Mesodermal cell (in vitro differentiated cells): ENCODE data around the gene CHP2.
"Not testable (repeated sequence)": the region's sequence is repeated elsewhere in the genome, so short reads cannot be mapped to it uniquely, and the experiment has no call there.

Experiments used
- H3K27ac ChIP-seq: 2 replicates; pipeline ENCODE4 v1.7.0; 2013; ENCODE audit warnings: mild to moderate bottlenecking, low read depth, low read length, moderate library complexity; ENCODE audit not compliant: severe bottlenecking
- H3K36me3 ChIP-seq: 2 replicates; pipeline ENCODE4 v1.7.1; 2013; ENCODE audit warnings: mild to moderate bottlenecking, low read length, moderate library complexity; ENCODE audit not compliant: control insufficient read depth, insufficient read depth
- H3K4me1 ChIP-seq: one replicate; pipeline ENCODE4 v1.7.1; 2013; ENCODE audit warnings: mild to moderate bottlenecking, low read length; ENCODE audit not compliant: insufficient read depth, control insufficient read depth, poor library complexity, severe bottlenecking
- H3K4me3 ChIP-seq: 2 replicates; pipeline ENCODE4 v1.7.0; 2013; ENCODE audit warnings: low read length, control low read depth, mild to moderate bottlenecking; ENCODE audit not compliant: insufficient read depth, poor library complexity, severe bottlenecking; ENCODE audit errors: extremely low read depth
- H3K9me3 ChIP-seq: 2 replicates; pipeline ENCODE4 v1.7.1; 2013; ENCODE audit warnings: mild to moderate bottlenecking, low read length, moderate library complexity; ENCODE audit not compliant: control insufficient read depth
- WGBS, 2 experiments: methylation state at CpG; one replicate each; pipeline ENCODE4 v1.1.5; 2013; ENCODE audit warnings: missing lambda C conversion rate in 2 of 2; ENCODE audit not compliant: insufficient coverage in 2 of 2; 5-methylcytosine and 5-hydroxymethylcytosine counted together

Gene CHP2

GRCh38 chr16:23724096-23724784, 30.6 kb upstream of the CHP2 start:
- H3K4me3 ChIP-seq: no peak overlapping the region
- WGBS, 2 experiments: 84 to 86% methylated on average over 3 to 4 of the region's 8 CpGs
- H3K9me3 ChIP-seq: no peaks in the 10 kb centered on the region
- H3K36me3 ChIP-seq: no peaks in the 10 kb centered on the region
- no peaks in the 10 kb centered on the region for H3K4me1 ChIP-seq
- H3K27ac ChIP-seq: no peak overlapping the region

GRCh38 chr16:23724785-23725131, 30.1 kb upstream of the CHP2 start:
- Histone ChIP-seq H3K4me1 (no peaks in the 10 kb centered on the region), H3K4me3 (no peak overlapping the region), H3K27ac (no peak overlapping the region), H3K9me3 (no peaks in the 10 kb centered on the region), H3K36me3 (no peaks in the 10 kb centered on the region)
- 100% methylated on average over 1 of the region's 3 CpGs; no CpG with 5 or more reads in 1 of the 2 experiments for WGBS, 2 experiments

GRCh38 chr16:23726710-23727109, 28.1 kb upstream of the CHP2 start:
- H3K36me3 ChIP-seq: no peaks in the 10 kb centered on the region
- H3K4me1 ChIP-seq: no peaks in the 10 kb centered on the region
- H3K4me3 ChIP-seq: no peak overlapping the region
- H3K27ac ChIP-seq: no peak overlapping the region
- 92 to 100% methylated on average over 1 of the region's 3 CpGs for WGBS, 2 experiments
- H3K9me3 ChIP-seq: no peaks in the 10 kb centered on the region

GRCh38 chr16:23728112-23728477, 26.7 kb upstream of the CHP2 start:
- no peak overlapping the region for H3K4me3 ChIP-seq
- WGBS, 2 experiments: 62% methylated on average over 8 of the region's 10 CpGs
- H3K36me3 ChIP-seq: no peaks in the 10 kb centered on the region
- no peaks in the 10 kb centered on the region for H3K4me1 ChIP-seq
- H3K9me3 ChIP-seq: no peaks in the 10 kb centered on the region
- no peak overlapping the region for H3K27ac ChIP-seq

GRCh38 chr16:23729503-23730424, 25.1 kb upstream of the CHP2 start:
- H3K27ac ChIP-seq: no peak overlapping the region
- H3K9me3 ChIP-seq: no peaks in the 10 kb centered on the region
- no peaks in the 10 kb centered on the region for H3K4me1 ChIP-seq
- 75 to 91% methylated on average over 5 to 11 of the region's 12 CpGs for WGBS, 2 experiments
- H3K4me3 ChIP-seq: no peak overlapping the region
- no peaks in the 10 kb centered on the region for H3K36me3 ChIP-seq

- 80 to 87% methylated on average over 11 to 15 of the region's 19 CpGs for WGBS, 2 experiments
- H3K4me1 ChIP-seq: no peaks in the 10 kb centered on the region
These were observed 20.5 kb upstream of the CHP2 start for GRCh38 chr16:23734176-23734893.

GRCh38 chr16:23737423-23738028, 17.3 kb upstream of the CHP2 start:
- WGBS, 2 experiments: no CpG with 5 or more reads among the region's 1 CpG
- not testable (repeated sequence) for H3K4me3 ChIP-seq, H3K36me3 ChIP-seq, H3K4me1 ChIP-seq, H3K27ac ChIP-seq, H3K9me3 ChIP-seq

More at GRCh38 chr16:23734176-23734893, 20.5 kb upstream of the CHP2 start:
- no peak overlapping the region for H3K27ac ChIP-seq
- no peaks in the 10 kb centered on the region for H3K36me3 ChIP-seq
- no peaks in the 10 kb centered on the region for H3K9me3 ChIP-seq
- no peak overlapping the region for H3K4me3 ChIP-seq

GRCh38 chr16:23739516-23739915, 15.3 kb upstream of the CHP2 start:
- Histone ChIP-seq H3K4me3 (no peak overlapping the region), H3K4me1 (no peaks in the 10 kb centered on the region), H3K27ac (no peak overlapping the region), H3K36me3 (no peaks in the 10 kb centered on the region), H3K9me3 (no peaks in the 10 kb centered on the region)
- no CpG with 5 or more reads among the region's 1 CpG for WGBS, 2 experiments

- Histone ChIP-seq H3K4me1 (no peaks in the 10 kb centered on the region), H3K27ac (no peak overlapping the region), H3K4me3 (no peak overlapping the region), H3K36me3 (no peaks in the 10 kb centered on the region), H3K9me3 (no peaks in the 10 kb centered on the region)
- WGBS, 2 experiments: 75 to 83% methylated on average over 1 to 2 of the region's 2 CpGs
These were observed 13.0 kb upstream of the CHP2 start for GRCh38 chr16:23741675-23742303.

- H3K4me1 ChIP-seq: no peaks in the 10 kb centered on the region
- H3K9me3 ChIP-seq: no peaks in the 10 kb centered on the region
- no peak overlapping the region for H3K4me3 ChIP-seq
- no peak overlapping the region for H3K27ac ChIP-seq
- 44 to 55% methylated on average over 2 to 4 of the region's 4 CpGs for WGBS, 2 experiments
- H3K36me3 ChIP-seq: no peaks in the 10 kb centered on the region
These were observed 12.1 kb upstream of the CHP2 start for GRCh38 chr16:23742766-23743165.
